GM19468 (cell line): ENCODE results near the gene BTBD9.

ENCODE experiments used
- ATAC-seq: cut with Tn5 transposase; IDR thresholded peaks from one replicate; pipeline ENCODE4 v1.9.1; 2021; ENCODE audit warnings: mild to moderate bottlenecking, moderate library complexity, moderate number of reproducible peaks; ENCODE audit not compliant: unreplicated experiment; ENCODE audit errors: extremely low read depth

BTBD9 gene

DNA sequence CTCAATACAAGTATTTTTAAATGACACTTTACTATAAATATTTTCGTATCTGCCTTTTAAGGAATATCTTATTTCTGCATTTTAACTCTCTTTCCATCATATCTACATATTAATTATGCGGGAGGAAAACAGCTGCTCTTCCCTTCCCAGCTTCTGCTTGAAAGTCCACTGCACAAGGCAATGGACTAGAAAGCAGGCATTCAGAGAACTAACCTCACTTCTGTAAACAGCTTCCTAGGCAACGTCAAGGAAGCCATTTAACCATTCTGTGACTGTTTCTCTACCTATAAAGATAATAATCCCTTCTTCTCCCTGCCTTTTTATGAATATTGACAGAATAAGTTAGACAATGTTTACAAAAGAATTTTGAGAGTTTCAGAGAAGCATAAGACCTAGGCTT, 319.4 kb downstream of the BTBD9 start:
- no peak for ATAC-seq

- ATAC-seq, result no peak
Measured at GRCh38 chr6:38319256-38320212, 320.2 kb downstream of the BTBD9 start.

DNA sequence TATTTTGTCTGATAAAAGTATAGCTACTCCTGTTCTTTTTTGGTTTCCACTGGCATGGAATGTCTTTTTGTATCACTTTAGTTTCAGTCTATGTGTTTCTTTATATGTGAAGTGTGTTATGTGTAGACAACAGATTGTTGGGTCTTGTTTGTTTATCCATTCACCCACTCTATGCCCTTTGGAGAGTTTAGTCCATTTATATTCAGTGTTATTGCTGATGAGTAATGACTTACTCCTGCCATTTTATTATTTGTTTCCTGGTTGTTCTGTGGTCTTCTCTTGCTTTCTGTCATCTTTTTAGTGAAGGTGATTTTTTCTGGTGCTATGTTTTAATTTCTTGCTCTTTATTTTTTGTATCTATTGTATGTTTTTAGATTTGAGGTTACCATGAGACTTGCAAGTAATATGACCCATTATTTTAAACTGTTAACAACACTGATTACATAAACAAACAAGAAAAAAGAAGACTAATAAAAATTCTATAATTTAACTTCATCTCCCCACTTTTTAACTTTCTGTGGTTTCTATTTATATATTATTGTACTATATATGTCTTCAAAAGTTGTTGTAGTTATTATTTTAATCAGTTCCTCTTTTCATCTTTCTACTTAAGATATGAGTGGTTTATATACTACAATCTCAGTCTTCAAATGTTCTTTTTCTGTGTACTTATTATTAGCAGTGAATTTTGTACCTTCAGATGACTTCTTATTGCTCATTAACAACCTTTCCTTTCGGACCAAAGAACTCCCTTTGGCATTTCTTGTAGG, 323.4 kb downstream of the BTBD9 start:
- peak; percentile 36 for ATAC-seq

DNA sequence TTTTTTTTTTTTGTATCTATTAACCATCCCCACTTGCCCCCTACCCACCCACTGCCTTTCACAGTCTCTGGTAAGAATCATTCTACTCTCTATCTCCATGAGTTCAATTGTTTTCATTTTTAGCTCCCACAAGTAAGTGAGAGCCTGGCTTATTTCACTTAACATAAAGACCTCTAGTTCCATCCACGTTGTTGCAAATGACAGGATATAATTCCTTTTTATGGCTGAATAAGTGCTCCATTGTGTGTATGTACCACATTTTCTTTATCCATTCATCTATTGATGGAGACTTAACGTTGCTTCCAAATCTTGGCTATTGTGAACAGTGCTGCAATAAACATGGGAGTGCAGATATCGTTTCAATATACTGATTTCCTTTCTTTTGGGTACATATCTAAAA, 328.5 kb downstream of the BTBD9 start:
- ATAC-seq, result no peak

- ATAC-seq, result no peak
Measured at GRCh38 chr6:38310061-38310460, 329.7 kb downstream of the BTBD9 start.

DNA sequence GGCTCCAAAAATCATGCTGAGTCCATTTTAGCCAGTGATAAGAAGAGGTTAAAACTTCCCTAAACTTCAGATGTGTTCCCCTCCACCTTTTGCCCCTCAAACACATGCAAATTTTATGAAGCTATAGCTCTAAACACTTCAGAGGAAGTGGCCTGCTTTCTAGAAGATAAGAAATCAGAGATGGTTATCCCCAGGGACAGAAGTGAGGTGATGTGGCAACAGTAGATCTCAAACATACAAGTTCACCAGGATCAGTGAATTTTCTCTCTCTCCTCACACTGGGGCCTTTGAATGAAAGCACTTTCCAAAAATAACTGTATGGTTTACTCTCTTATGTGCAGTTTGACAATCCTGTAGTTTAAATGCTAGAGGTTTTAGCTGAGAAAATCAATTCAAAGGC, 332.0 kb downstream of the BTBD9 start:
- ATAC-seq, result no peak

- no peak for ATAC-seq
Measured at GRCh38 chr6:38306931-38307330, 332.8 kb downstream of the BTBD9 start.

GRCh38 chr6:38305995-38306681, 333.6 kb downstream of the BTBD9 start:
- ATAC-seq, result no peak

GRCh38 chr6:38302838-38303237, 336.9 kb downstream of the BTBD9 start:
- no peak for ATAC-seq

GRCh38 chr6:38302081-38302480, 337.6 kb downstream of the BTBD9 start:
- no peak for ATAC-seq

DNA sequence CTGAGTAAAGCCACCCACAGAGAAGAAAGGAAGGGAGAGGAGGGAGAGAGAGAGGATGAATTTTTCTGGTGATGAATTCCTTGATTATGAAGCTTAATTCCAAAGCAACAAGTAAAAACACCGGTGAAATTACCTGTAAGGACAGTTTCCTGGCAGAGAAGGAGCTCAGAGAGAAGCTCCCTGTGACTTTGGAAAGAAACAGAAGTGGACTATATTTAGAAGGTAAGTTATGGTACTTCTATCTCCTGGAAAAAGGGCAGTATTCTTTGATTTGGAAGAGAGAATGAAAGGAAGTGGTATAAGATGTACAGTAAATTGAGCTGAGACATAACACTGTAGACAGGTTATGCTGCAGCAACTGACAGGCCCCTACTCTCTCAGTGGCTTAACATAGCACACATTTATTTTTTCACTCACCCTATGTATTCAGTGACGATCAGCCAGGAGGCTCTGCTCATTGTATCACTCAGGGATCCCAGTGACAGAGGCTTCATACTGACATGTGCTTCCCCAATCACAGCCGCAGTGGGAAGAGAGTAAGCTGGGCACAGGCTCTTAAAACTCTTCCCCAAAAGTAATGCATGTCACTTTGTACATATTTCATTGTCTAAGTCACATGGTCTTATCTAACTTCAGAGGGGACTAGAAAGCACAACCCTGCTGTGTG, 349.5 kb downstream of the BTBD9 start:
- no peak for ATAC-seq

DNA sequence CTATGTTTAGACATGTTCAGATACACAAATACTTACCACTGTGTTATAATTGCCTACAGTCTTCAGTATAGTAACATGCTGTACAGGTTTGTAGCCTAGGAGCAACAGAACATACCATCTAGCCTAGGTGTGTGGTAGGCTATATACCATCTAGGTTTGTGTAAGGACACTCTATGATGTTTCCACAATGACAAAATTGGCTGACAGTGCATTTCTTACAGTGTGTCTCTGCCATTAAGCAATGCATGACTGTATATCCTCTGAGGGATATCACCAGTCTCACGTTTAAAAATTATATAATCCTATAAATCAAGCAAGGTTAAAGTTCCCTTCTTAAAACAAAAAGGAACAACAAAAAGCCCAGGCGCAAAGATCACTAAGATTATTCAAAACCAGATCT, 352.2 kb downstream of the BTBD9 start:
- ATAC-seq, result no peak

DNA sequence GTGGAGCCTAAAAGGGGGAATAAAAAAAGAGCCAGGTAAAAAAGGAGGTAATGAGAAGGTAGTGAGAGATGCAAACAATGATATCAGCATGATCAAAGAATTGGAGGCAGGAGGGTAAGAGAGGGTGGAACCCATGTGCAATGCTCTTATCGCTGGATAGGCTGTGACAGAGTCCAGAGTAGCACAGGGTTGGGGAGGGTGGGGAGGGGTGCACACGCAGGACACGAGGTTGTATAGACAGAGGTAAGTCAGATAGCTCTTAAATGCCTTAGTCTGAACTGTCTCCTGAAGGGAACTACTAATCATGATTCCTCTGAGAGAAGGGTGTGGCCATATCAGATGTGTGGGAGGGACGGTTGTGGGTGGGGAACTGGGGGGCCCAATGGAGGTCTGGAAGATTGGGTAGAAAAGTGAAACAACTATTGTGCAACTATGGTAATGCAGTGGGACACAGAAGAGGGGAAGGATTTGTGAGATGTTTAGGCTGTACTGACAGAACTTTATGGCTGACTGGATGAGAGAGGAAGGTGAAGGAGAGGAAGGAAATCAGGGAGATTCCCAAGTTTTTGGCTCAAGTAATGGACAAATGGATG, 354.8 kb downstream of the BTBD9 start:
- ATAC-seq, result no peak

GRCh38 chr6:38283734-38284362, 355.9 kb downstream of the BTBD9 start:
- ATAC-seq, result no peak

GRCh38 chr6:38282911-38283310, 356.8 kb downstream of the BTBD9 start:
- ATAC-seq, result no peak

- ATAC-seq, result no peak
Measured at GRCh38 chr6:38281126-38281525, 358.6 kb downstream of the BTBD9 start.

GRCh38 chr6:38279963-38280588, 359.7 kb downstream of the BTBD9 start:
- no peak for ATAC-seq

GRCh38 chr6:38279423-38279822, 360.3 kb downstream of the BTBD9 start:
- ATAC-seq, result no peak

DNA sequence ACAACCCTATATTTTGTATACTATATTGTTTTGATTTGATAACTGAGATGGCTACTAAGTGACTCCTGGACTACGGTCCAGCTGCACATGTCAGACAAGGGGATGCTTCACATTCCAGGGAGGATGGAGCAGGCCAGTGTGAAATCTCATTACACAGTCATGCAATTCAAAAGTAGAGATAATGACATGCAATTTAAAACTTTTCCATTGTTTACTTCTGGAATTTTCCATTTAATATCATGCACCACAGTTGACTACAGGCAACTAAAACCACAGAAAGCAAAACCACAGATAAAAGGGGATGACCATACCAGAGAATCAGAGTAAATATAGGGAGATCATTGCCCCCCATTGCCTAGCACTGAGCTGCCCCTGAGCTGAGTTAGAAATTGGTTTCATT, 366.4 kb downstream of the BTBD9 start:
- no peak for ATAC-seq
